IMR-90 (cell line): Measurements from ENCODE around the gene ATXN10. TPM values are rescaled to one million over a fixed set of nuclear protein-coding genes. Genes with fewer than 3 reads are reported as not detected.

Source experiments
- ATAC-seq: fragments of 200-7000 bp; cut with Tn5 transposase; 2 replicates; pipeline ENCODE4 v1.9.1; 2020; ENCODE audit warnings: low read depth, mild to moderate bottlenecking, moderate library complexity
- BruUV-seq: library from RNA; stranded (reverse); fragments of 400-500 nt; replicated peaks from 2 replicates; lab custom pipeline; 2021; lab: Mats Ljungman, UMichigan
- CTCF ChIA-PET: fragments of 300-600 bp; formaldehyde crosslinking; extraction: SDS; loops from one replicate; lab custom pipeline; 2021; ENCODE audit warnings: antibody characterized with exemption; lab: Yijun Ruan, JAX
- POLR2A ChIA-PET: fragments of 300-600 bp; sonication (Branson Sonifier 250); formaldehyde crosslinking; loops from one replicate; lab custom pipeline; 2022; ENCODE audit warnings: antibody characterized with exemption; ENCODE audit not compliant: unreplicated experiment; lab: Charles Lee
- DNase-seq: peaks from one replicate; pipeline ENCODE4 v3.0.0; 2013
- H2AFZ ChIP-seq: replicated peaks from 2 replicates; pipeline ENCODE3; 2013; ENCODE audit warnings: low read length, mild to moderate bottlenecking; ENCODE audit not compliant: poor library complexity
- H2AK5ac ChIP-seq: 2 replicates; pipeline ENCODE4 v1.6.1; 2013; ENCODE audit warnings: low read depth, low read length, inconsistent platforms
- H2AK9ac ChIP-seq: replicated peaks from 2 replicates; pipeline ENCODE3; 2013; ENCODE audit warnings: mild to moderate bottlenecking, low read depth, low read length, moderate library complexity; ENCODE audit not compliant: poor library complexity
- H2BK120ac ChIP-seq: 2 replicates; pipeline ENCODE4 v1.6.1; 2013; ENCODE audit warnings: low read depth, low read length, inconsistent platforms
- H2BK15ac ChIP-seq: 3 replicates; pipeline ENCODE4 v1.6.1; 2013; ENCODE audit warnings: low read depth, low read length, inconsistent platforms
- H2BK20ac ChIP-seq: 2 replicates; pipeline ENCODE4 v1.6.1; 2013; ENCODE audit warnings: low read depth, mild to moderate bottlenecking, inconsistent platforms, low read length, moderate library complexity
- H2BK5ac ChIP-seq: 2 replicates; pipeline ENCODE4 v1.6.1; 2013; ENCODE audit warnings: mild to moderate bottlenecking, low read depth, low read length, inconsistent platforms; ENCODE audit not compliant: poor library complexity, severe bottlenecking
- H3K14ac ChIP-seq: replicated peaks from 2 replicates; pipeline ENCODE4 v1.6.1; 2013; ENCODE audit warnings: low read depth, low read length, inconsistent platforms
- H3K18ac ChIP-seq: 2 replicates; pipeline ENCODE4 v1.6.1; 2013; ENCODE audit warnings: low read depth, low read length, control low read depth
- H3K23ac ChIP-seq: 2 replicates; pipeline ENCODE4 v1.6.1; 2013; ENCODE audit warnings: low read depth, low read length, inconsistent platforms
- H3K27ac ChIP-seq: 2 replicates; pipeline ENCODE4 v1.5.1; 2013; ENCODE audit warnings: mild to moderate bottlenecking, control low read depth, low read length; ENCODE audit not compliant: insufficient read depth
- H3K27me3 ChIP-seq: 2 replicates; pipeline ENCODE4 v1.6.1; 2013; ENCODE audit warnings: low read length; ENCODE audit not compliant: control insufficient read depth, insufficient read depth
- H3K36me3 ChIP-seq: 2 replicates; pipeline ENCODE4 v1.6.1; 2013; ENCODE audit warnings: low read length, mixed read lengths; ENCODE audit not compliant: control insufficient read depth, insufficient read depth
- H3K4ac ChIP-seq: 2 replicates; pipeline ENCODE4 v1.6.1; 2013; ENCODE audit warnings: low read depth, low read length, inconsistent platforms
- H3K4me1 ChIP-seq: 2 replicates; pipeline ENCODE4 v1.6.1; 2013; ENCODE audit warnings: low read length, mixed read lengths; ENCODE audit not compliant: control insufficient read depth, insufficient read depth
- H3K4me2 ChIP-seq: 2 replicates; pipeline ENCODE4 v1.6.1; 2013; ENCODE audit warnings: low read depth, mild to moderate bottlenecking, control low read depth, low read length, moderate library complexity
- H3K4me3 ChIP-seq: 2 replicates; pipeline ENCODE4 v1.5.1; 2013; ENCODE audit warnings: low read depth, mild to moderate bottlenecking, control low read depth, low read length, moderate library complexity; ENCODE audit not compliant: insufficient read depth
- H3K56ac ChIP-seq: 2 replicates; pipeline ENCODE4 v1.6.1; 2013; ENCODE audit warnings: low read length, inconsistent platforms; ENCODE audit not compliant: insufficient read depth; ENCODE audit errors: extremely low read depth
- H3K79me1 ChIP-seq, 2 experiments: 2 replicates each; pipeline ENCODE4 v1.6.1; 2013; ENCODE audit warnings: low read length in 2 of 2, inconsistent platforms in 1 of 2, low read depth in 1 of 2
- H3K9ac ChIP-seq: 2 replicates; pipeline ENCODE4 v1.6.1; 2013; ENCODE audit warnings: low read depth, low read length, control low read depth
- H3K9me1 ChIP-seq: 2 replicates; pipeline ENCODE4 v1.6.1; 2013; ENCODE audit warnings: low read length, inconsistent platforms; ENCODE audit not compliant: insufficient read depth
- H3K9me3 ChIP-seq: 2 replicates; pipeline ENCODE4 v1.6.1; 2013; ENCODE audit warnings: low read length; ENCODE audit not compliant: control insufficient read depth, insufficient read depth
- H4K20me1 ChIP-seq: 2 replicates; pipeline ENCODE4 v1.6.1; 2013; ENCODE audit warnings: low read length, inconsistent platforms; ENCODE audit not compliant: insufficient read depth
- H4K5ac ChIP-seq: 2 replicates; pipeline ENCODE4 v1.6.1; 2013; ENCODE audit warnings: mild to moderate bottlenecking, low read depth, low read length, control low read depth
- H4K8ac ChIP-seq, 2 experiments: 2 replicates each; pipeline ENCODE4 v1.6.1; 2013; ENCODE audit warnings: low read depth in 2 of 2, low read length in 2 of 2, control low read depth in 1 of 2, inconsistent platforms in 1 of 2
- H4K91ac ChIP-seq: 2 replicates; pipeline ENCODE4 v1.6.1; 2013; ENCODE audit warnings: low read depth, low read length, inconsistent platforms; ENCODE audit not compliant: insufficient read depth
- BHLHE40 ChIP-seq: fragments of 150-350 bp; IDR thresholded peaks from 2 replicates; pipeline ENCODE4 v1.6.1; 2016; ENCODE audit warnings: mild to moderate bottlenecking, low read depth, low read length
- CEBPB ChIP-seq: IDR thresholded peaks from 2 replicates; pipeline ENCODE4 v1.6.1; 2012; ENCODE audit warnings: low read depth, low read length, improper control_type of control experiment
- CHD1 ChIP-seq: IDR thresholded peaks from 2 replicates; pipeline ENCODE4 v1.6.1; 2012; ENCODE audit warnings: low read depth, low read length, improper control_type of control experiment
- FOS ChIP-seq: fragments of 150-350 bp; IDR thresholded peaks from 2 replicates; pipeline ENCODE4 v1.6.1; 2016; ENCODE audit warnings: low read depth, low read length
- MAFK ChIP-seq: IDR thresholded peaks from 2 replicates; pipeline ENCODE4 v1.6.1; 2012; ENCODE audit warnings: low read depth, low read length, improper control_type of control experiment
- MAZ ChIP-seq: IDR thresholded peaks from 2 replicates; pipeline ENCODE4 v1.6.1; 2012; ENCODE audit warnings: low read depth, mild to moderate bottlenecking, low read length, improper control_type of control experiment, moderate library complexity, borderline replicate concordance
- MXI1 ChIP-seq: IDR thresholded peaks from 2 replicates; pipeline ENCODE4 v1.6.1; 2012; ENCODE audit warnings: low read depth, mild to moderate bottlenecking, low read length, moderate library complexity, borderline replicate concordance
- NFE2L2 ChIP-seq: fragments of 150-350 bp; IDR thresholded peaks from 2 replicates; pipeline ENCODE4 v1.6.1; 2016; ENCODE audit warnings: low read depth, mild to moderate bottlenecking, low read length
- POLR2A ChIP-seq: IDR thresholded peaks from 2 replicates; pipeline ENCODE4 v1.6.1; 2012; ENCODE audit warnings: mild to moderate bottlenecking, low read depth, low read length
- RAD21 ChIP-seq: IDR thresholded peaks from 2 replicates; pipeline ENCODE4 v1.6.1; 2012; ENCODE audit warnings: low read length, improper control_type of control experiment
- RCOR1 ChIP-seq: IDR thresholded peaks from 2 replicates; pipeline ENCODE4 v1.6.1; 2012; ENCODE audit warnings: mild to moderate bottlenecking, low read length, improper control_type of control experiment; ENCODE audit not compliant: insufficient replicate concordance
- RFX5 ChIP-seq: IDR thresholded peaks from 2 replicates; pipeline ENCODE4 v1.8.0; 2012; ENCODE audit warnings: low read depth, mild to moderate bottlenecking, low read length, moderate library complexity
- SMC3 ChIP-seq: fragments of 150-350 bp; IDR thresholded peaks from 2 replicates; pipeline ENCODE4 v1.6.1; 2016; ENCODE audit warnings: low read depth, mild to moderate bottlenecking, antibody characterized with exemption, low read length, moderate library complexity
- WGBS, 2 experiments: methylation state at CpG; one replicate each; pipeline versions ENCODE4 v1.1.5 to v1.1.7; 2013; ENCODE audit warnings: missing lambda C conversion rate in 2 of 2; ENCODE audit not compliant: insufficient read length in 1 of 2; ENCODE audit errors: extremely low coverage in 2 of 2; 5-methylcytosine and 5-hydroxymethylcytosine counted together
- dilution Hi-C: fragments of 300-500 bp; cut with HindIII; formaldehyde crosslinking; loops from one replicate; pipeline ENCODE4 v1.14.3; 2018; ENCODE audit warnings: low sequenced_read_pairs; ENCODE audit not compliant: unreplicated experiment
- in situ Hi-C: fragments of 300-500 bp; cut with MboI; formaldehyde crosslinking; loops from 3 replicates; pipeline ENCODE4 v1.14.3; 2019; ENCODE audit warnings: low sequenced_read_pairs, inconsistent platforms, mixed read lengths
- intact Hi-C: fragments of 100-400 bp; cut with micrococcal nuclease; formaldehyde crosslinking; loops from 2 replicates; pipeline ENCODE4 v1.10.0; 2022
- polyA plus RNA-seq, 3 experiments: library from polyadenylated mRNA; depleted of rRNA; stranded (reverse); fragments of >200 nt; gene quantifications; 2 replicates each; pipeline ENCODE4 v1.2.3, GENCODE V29; 2012; ENCODE audit warnings: low replicate concordance in 1 of 3
- total RNA-seq: library from RNA; depleted of rRNA; stranded (reverse); fragments of >200 nt; gene quantifications from 2 replicates; pipeline ENCODE4 v1.2.3, GENCODE V29; 2012
- TF ChIP-seq, protein P1 (sequence below): fragments of 150-350 bp; IDR thresholded peaks from 2 replicates; pipeline ENCODE4 v1.6.1; 2017; ENCODE audit warnings: mild to moderate bottlenecking, antibody characterized with exemption, low read length, low read depth
- TF ChIP-seq, protein P2 (sequence below): conservative IDR thresholded peaks from 2 replicates; pipeline ENCODE4 v1.5.1; 2012; ENCODE audit warnings: mild to moderate bottlenecking, low read depth, low read length, improper control_type of control experiment
- TF ChIP-seq, protein P3 (sequence below): fragments of 150-350 bp; IDR thresholded peaks from 2 replicates; pipeline ENCODE4 v1.6.1; 2016; ENCODE audit warnings: low read depth, mild to moderate bottlenecking, low read length, moderate library complexity, borderline replicate concordance

ATXN10 gene
- total and polyA plus RNA-seq, 2 of the 4 experiments (the other 2 are of a cell fraction): 116 to 231 TPM

DNA sequence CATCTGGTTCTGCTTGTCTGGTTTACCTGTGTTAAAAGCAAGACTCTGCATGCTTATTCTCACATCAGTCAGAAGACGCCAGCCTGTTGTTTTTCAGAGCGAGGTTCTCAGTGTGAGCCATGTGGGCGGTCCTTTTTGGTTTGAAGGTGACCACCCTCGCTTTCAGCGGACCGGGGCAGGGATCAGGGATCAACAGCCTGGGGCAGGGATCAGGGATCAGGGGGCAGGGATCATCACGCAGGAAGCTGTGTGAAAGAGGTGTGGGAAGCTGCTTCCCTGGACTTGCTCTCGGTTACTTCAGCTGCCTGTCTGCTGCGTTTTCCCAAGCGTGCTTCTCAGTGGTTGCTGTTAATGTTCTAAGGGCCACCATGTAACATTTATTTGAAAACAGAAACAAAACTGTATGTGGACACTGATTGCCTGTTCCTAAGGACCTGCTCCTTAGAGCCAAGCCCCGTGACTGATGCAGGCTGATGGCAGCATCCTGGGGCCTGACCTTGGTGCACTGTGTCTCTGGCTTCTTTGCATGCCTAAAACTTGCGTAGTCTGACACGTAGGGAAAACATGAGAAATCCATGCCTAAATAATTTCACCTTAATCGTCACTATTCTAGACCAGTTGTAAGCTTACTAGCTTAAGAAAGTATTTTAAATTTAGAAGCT lies 146.9 kb downstream of the ATXN10 start:
- Histone ChIP-seq H3K4me3 (no peak overlapping the region), H3K36me3 (peaks cover 22% of the 10 kb centered on the region), H4K8ac (no peak overlapping the region), H3K27ac (no peak overlapping the region), H4K20me1 (peaks cover 7% of the 10 kb centered on the region; the same call in 1 of the 2 replicates), H2AK9ac (no peak overlapping the region), H2BK120ac (no peak overlapping the region), H2BK15ac (no peak overlapping the region), H3K56ac (no peak overlapping the region), H3K4ac (no peak overlapping the region), H3K18ac (no peak overlapping the region), H3K4me2 (no peak overlapping the region), H4K5ac (no peak overlapping the region), H3K9ac (no peak overlapping the region), H3K9me3 (no peaks in the 10 kb centered on the region), H3K14ac (no peak overlapping the region), H3K23ac (no peak overlapping the region), H2AK5ac (no peak overlapping the region), H3K79me1 (peaks cover 26 to 56% of the 10 kb centered on the region in 2 experiments), H2BK20ac (no peak overlapping the region), H3K9me1 (peaks cover 8% of the 10 kb centered on the region; the same call in 1 of the 2 replicates), H2BK5ac (no peak overlapping the region), H4K91ac (no peak overlapping the region), H3K4me1 (peaks cover 6% of the 10 kb centered on the region; the same call in 1 of the 2 replicates), H3K27me3 (no peaks in the 10 kb centered on the region), H2AFZ (no peak overlapping the region)
- ATAC-seq (no peak), DNase-seq (no peak)
- in situ Hi-C loops (no loop called here), intact Hi-C loops (no loop called here), dilution Hi-C loops (no loop called here)
- WGBS, 2 experiments: 70% methylated on average over 2 of the region's 14 CpGs; no CpG with 5 or more reads in 1 of the 2 experiments
- no TSS peak for BruUV-seq
- CTCF ChIA-PET: no interaction called here
- TF ChIP-seq CHD1 (no peak), RAD21 (no peak), CEBPB (no peak), MAFK (no peak), FOS (no peak), NFE2L2 (no peak), RFX5 (no peak), MAZ (no peak), SMC3 (no peak), POLR2A (no peak), MXI1 (no peak), RCOR1 (no peak), BHLHE40 (no peak)
- TF ChIP-seq, protein P1, sequence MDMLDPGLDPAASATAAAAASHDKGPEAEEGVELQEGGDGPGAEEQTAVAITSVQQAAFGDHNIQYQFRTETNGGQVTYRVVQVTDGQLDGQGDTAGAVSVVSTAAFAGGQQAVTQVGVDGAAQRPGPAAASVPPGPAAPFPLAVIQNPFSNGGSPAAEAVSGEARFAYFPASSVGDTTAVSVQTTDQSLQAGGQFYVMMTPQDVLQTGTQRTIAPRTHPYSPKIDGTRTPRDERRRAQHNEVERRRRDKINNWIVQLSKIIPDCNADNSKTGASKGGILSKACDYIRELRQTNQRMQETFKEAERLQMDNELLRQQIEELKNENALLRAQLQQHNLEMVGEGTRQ: no peak
- TF ChIP-seq, protein P2, sequence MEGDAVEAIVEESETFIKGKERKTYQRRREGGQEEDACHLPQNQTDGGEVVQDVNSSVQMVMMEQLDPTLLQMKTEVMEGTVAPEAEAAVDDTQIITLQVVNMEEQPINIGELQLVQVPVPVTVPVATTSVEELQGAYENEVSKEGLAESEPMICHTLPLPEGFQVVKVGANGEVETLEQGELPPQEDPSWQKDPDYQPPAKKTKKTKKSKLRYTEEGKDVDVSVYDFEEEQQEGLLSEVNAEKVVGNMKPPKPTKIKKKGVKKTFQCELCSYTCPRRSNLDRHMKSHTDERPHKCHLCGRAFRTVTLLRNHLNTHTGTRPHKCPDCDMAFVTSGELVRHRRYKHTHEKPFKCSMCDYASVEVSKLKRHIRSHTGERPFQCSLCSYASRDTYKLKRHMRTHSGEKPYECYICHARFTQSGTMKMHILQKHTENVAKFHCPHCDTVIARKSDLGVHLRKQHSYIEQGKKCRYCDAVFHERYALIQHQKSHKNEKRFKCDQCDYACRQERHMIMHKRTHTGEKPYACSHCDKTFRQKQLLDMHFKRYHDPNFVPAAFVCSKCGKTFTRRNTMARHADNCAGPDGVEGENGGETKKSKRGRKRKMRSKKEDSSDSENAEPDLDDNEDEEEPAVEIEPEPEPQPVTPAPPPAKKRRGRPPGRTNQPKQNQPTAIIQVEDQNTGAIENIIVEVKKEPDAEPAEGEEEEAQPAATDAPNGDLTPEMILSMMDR: no peak
- TF ChIP-seq, protein P3, sequence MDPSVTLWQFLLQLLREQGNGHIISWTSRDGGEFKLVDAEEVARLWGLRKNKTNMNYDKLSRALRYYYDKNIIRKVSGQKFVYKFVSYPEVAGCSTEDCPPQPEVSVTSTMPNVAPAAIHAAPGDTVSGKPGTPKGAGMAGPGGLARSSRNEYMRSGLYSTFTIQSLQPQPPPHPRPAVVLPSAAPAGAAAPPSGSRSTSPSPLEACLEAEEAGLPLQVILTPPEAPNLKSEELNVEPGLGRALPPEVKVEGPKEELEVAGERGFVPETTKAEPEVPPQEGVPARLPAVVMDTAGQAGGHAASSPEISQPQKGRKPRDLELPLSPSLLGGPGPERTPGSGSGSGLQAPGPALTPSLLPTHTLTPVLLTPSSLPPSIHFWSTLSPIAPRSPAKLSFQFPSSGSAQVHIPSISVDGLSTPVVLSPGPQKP: no peak
- POLR2A ChIA-PET: no interaction called here
